ENCODE measurements around the gene GFM1.

DNA sequence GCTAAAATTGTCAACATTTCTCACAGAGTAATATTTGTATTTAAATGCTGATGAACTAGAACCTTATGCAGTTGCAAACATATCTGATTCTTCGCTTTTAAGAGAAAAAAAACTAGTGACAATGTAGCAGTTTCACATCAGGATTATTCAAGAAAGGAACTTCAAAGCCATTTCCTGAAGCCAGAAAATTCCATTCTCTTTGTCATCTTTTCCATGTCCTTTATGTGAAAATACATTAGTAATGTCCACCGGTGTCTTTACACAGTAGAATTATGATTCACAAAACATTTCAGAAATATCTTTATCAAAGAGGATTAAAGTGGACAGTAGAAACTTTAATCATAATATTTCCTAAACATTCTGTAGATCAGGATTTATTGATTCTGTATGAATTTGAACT is 40.8 kb downstream of the GFM1 start:
- TF ChIP-seq, protein P1, sequence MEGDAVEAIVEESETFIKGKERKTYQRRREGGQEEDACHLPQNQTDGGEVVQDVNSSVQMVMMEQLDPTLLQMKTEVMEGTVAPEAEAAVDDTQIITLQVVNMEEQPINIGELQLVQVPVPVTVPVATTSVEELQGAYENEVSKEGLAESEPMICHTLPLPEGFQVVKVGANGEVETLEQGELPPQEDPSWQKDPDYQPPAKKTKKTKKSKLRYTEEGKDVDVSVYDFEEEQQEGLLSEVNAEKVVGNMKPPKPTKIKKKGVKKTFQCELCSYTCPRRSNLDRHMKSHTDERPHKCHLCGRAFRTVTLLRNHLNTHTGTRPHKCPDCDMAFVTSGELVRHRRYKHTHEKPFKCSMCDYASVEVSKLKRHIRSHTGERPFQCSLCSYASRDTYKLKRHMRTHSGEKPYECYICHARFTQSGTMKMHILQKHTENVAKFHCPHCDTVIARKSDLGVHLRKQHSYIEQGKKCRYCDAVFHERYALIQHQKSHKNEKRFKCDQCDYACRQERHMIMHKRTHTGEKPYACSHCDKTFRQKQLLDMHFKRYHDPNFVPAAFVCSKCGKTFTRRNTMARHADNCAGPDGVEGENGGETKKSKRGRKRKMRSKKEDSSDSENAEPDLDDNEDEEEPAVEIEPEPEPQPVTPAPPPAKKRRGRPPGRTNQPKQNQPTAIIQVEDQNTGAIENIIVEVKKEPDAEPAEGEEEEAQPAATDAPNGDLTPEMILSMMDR (IDR thresholded peaks at IDR 0.05; ENCODE audit: low read depth, low read length) = no peak
- TF ChIP-seq POLR2A (IDR thresholded peaks at IDR 0.05; ENCODE audit: extremely low read depth, insufficient read length) (no peak), MYC (IDR thresholded peaks at IDR 0.05; ENCODE audit: low read depth, low read length) (no peak)
- TF ChIP-seq, protein P2, sequence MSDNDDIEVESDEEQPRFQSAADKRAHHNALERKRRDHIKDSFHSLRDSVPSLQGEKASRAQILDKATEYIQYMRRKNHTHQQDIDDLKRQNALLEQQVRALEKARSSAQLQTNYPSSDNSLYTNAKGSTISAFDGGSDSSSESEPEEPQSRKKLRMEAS (IDR thresholded peaks at IDR 0.05; ENCODE audit: low read depth, low read length) = no peak
